ENCODE data around the gene IL4R. TPM values are rescaled to one million over a fixed set of nuclear protein-coding genes. Genes with fewer than 3 reads are reported as not detected.
A peak's percentile ranks its signal among the peaks of the same experiment; 100 is the strongest.

IL4R gene
- total RNA-seq, 1 donor from 2014 or later = 62.8 TPM

GRCh38 chr16:27341971-27342370, 28.2 kb downstream of the IL4R start:
- intact Hi-C loops (cut with DNase I) = no loop called here
- ATAC-seq = no peak
- no peak for DNase-seq (ENCODE audit: low spot score)

- intact Hi-C loops (cut with DNase I) = no loop called here
- no peak for DNase-seq (ENCODE audit: low spot score)
- ATAC-seq = peak; percentile 13
Measured at GRCh38 chr16:27344721-27345120, 30.9 kb downstream of the IL4R start.

DNA sequence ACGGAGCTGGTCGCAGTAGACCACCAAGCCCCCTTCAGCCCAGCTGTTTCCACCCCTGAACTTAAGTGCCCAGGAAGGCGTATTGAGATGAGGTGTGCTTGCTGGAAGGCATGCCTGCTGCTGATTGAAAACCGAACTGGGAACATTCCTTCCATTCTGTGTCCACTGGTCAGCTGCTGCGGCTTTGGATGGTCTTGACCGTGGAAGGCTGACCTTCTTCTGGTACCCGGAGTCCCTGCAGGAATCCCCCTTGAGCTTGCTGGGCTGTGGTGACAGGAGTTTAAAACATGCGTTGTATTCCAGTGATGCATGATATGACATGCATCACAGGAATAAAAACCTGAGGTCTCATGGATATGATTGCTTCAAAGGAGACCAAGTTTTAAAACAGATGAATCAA, 31.4 kb downstream of the IL4R start:
- DNase-seq (ENCODE audit: low spot score) = no peak
- no peak for ATAC-seq
- intact Hi-C loops (cut with DNase I) = no loop called here

DNA sequence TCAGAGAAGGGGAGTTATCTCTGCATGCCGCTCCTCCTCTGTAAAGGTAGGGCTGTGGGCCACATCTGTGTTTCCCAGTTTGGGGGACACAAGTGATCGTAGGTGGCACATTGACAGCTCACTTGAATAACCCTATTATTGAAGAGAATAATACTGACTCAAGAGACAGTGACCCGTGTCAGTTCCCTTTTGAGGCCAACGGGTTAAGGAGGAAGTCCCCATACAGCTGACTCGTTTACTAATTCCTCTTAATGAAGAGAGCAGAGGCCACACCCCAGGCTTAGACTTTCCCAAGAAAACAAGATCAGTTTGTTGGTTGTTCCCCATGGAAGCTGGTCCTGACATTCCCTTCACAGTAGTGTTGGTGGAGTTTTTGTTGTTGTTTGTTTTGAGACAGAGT, 33.0 kb downstream of the IL4R start:
- intact Hi-C loops (cut with DNase I) = no loop called here
- DNase-seq (ENCODE audit: low spot score) (no peak), ATAC-seq (no peak)

GRCh38 chr16:27347930-27348685, 34.3 kb downstream of the IL4R start:
- intact Hi-C loops (cut with DNase I) = no loop called here
- no peak for ATAC-seq
- DNase-seq (ENCODE audit: low spot score) = no peak

- DNase-seq (ENCODE audit: low spot score) (no peak), ATAC-seq (no peak)
- intact Hi-C loops (cut with DNase I) = no loop called here
Measured at GRCh38 chr16:27349276-27349675, 35.5 kb downstream of the IL4R start.

- intact Hi-C loops (cut with DNase I) = no loop called here
- no peak for ATAC-seq
- DNase-seq (ENCODE audit: low spot score) = no peak
Measured at GRCh38 chr16:27350006-27350405, 36.2 kb downstream of the IL4R start.

DNA sequence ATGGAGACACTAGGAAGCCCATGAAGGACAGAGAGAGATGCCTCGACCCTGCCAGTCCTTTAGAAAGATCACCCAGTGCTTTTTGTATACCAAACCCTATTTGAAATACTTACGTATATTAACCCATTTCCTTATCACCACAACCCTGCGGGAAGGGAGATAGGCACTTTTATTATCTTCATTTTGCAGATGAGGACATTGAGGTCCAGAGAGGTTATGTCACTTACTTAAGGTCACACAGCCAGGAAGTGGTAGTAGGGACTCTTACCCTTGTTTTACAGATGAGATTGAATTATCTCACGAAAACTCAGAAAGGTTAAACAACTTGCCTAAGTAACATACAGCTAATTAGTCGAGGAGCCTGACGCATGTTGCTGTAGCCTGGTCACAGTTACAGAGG, 38.2 kb downstream of the IL4R start:
- ATAC-seq (no peak), DNase-seq (ENCODE audit: low spot score) (no peak)
- intact Hi-C loops (cut with DNase I) = no loop called here

GRCh38 chr16:27353853-27354252, 40.1 kb downstream of the IL4R start:
- ATAC-seq (no peak), DNase-seq (ENCODE audit: low spot score) (no peak)
- intact Hi-C loops (cut with DNase I) = no loop called here

DNA sequence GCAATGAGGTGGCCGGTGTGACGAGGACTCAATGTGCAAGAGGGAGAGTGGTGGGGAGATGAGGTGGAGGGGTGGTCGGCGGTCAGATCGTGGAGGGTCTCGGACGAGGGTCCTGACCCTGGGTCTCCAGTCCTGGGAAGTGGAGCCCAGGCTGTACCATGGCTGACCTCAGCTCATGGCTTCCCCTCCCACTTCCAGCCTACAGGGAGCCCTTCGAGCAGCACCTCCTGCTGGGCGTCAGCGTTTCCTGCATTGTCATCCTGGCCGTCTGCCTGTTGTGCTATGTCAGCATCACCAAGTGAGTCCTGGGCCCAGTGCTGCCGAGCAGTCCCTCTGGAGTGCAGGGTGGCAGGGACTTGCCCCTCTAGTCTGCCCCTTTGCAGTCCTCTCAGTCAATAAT, 41.8 kb downstream of the IL4R start:
- intact Hi-C loops (cut with DNase I) = no loop called here
- ATAC-seq (peak; percentile 57), DNase-seq (ENCODE audit: low spot score) (peak; percentile 68)

- intact Hi-C loops (cut with DNase I) = no loop called here
- no peak for DNase-seq (ENCODE audit: low spot score)
- no peak for ATAC-seq
Measured at GRCh38 chr16:27356794-27357193, 43.0 kb downstream of the IL4R start.

GRCh38 chr16:27359051-27359450, 45.3 kb downstream of the IL4R start:
- intact Hi-C loops (cut with DNase I) = no loop called here
- ATAC-seq (no peak), DNase-seq (ENCODE audit: low spot score) (no peak)

DNA sequence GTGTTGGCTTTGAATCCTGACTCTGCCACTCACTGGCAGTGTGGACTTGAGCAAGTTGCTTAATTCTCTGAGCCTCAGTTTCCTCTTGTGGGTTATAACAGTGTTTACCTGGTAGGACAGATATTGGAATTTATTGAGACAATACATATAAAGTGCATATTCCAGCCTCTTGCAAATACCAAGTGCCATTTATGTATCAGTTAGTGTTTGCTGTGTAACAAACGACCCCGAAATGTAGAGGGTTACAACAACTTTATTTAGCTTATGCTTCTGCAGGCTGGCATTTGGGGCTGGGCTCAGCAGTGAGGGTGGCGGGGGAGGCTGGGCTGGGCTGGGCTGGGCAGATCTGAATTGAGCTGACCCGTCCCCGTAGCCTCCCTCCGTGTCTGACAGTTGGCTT, 45.8 kb downstream of the IL4R start:
- no peak for DNase-seq (ENCODE audit: low spot score)
- intact Hi-C loops (cut with DNase I) = no loop called here
- ATAC-seq = no peak

DNA sequence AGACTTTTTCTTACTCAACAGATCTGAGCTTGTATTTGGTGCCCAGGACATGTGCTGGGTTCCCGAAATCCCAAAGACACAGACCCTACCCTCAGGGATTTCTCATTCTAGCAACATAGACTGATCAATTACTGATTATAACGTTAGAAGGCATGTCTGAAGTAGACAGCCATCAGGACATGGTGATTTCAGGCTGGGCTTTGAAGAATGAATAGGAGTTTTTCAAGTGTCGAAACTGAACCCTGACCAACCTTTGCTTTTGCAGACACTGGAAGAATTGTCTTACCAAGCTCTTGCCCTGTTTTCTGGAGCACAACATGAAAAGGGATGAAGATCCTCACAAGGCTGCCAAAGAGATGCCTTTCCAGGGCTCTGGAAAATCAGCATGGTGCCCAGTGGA, 48.2 kb downstream of the IL4R start:
- no peak for DNase-seq (ENCODE audit: low spot score)
- intact Hi-C loops (cut with DNase I) = no loop called here

GRCh38 chr16:27362570-27363245, 48.9 kb downstream of the IL4R start:
- no peak for DNase-seq (ENCODE audit: low spot score)
- intact Hi-C loops (cut with DNase I) = no loop called here
- no peak for ATAC-seq

More for the DNA sequence above, 48.2 kb downstream of the IL4R start:
- ATAC-seq = no peak

GRCh38 chr16:27363246-27363632, 49.5 kb downstream of the IL4R start:
- DNase-seq (ENCODE audit: low spot score) = no peak
- intact Hi-C loops (cut with DNase I) = no loop called here
- no peak for ATAC-seq

DNA sequence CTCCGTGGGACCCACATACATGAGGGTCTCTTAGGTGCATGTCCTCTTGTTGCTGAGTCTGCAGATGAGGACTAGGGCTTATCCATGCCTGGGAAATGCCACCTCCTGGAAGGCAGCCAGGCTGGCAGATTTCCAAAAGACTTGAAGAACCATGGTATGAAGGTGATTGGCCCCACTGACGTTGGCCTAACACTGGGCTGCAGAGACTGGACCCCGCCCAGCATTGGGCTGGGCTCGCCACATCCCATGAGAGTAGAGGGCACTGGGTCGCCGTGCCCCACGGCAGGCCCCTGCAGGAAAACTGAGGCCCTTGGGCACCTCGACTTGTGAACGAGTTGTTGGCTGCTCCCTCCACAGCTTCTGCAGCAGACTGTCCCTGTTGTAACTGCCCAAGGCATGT, 50.0 kb downstream of the IL4R start:
- ATAC-seq (no peak), DNase-seq (ENCODE audit: low spot score) (no peak)
- intact Hi-C loops (cut with DNase I) = no loop called here

GRCh38 chr16:27364493-27365141, 50.8 kb downstream of the IL4R start:
- intact Hi-C loops (cut with DNase I) = no loop called here
- DNase-seq (ENCODE audit: low spot score) (no peak), ATAC-seq (no peak)

- DNase-seq (ENCODE audit: low spot score) (no peak), ATAC-seq (no peak)
- intact Hi-C loops (cut with DNase I) = no loop called here
Measured at GRCh38 chr16:27365142-27366089, 51.6 kb downstream of the IL4R start.

All from sciatic nerve (tissue), 2 donors.